ENCODE results near the gene YIPF2.

The YIPF2 gene

GRCh38 chr19:10936661-10937084, 8.2 kb upstream of the YIPF2 start:
- DNase-seq, result no peak

- DNase-seq, result no peak
Observed at GRCh38 chr19:10935371-10936059, 7.1 kb upstream of the YIPF2 start.

GRCh38 chr19:10929402-10929794, 959 bp upstream of the YIPF2 start:
- DNase-seq, result no peak

GRCh38 chr19:10927730-10928562, 493 bp downstream of the YIPF2 start:
- DNase-seq, result no peak

- no peak for DNase-seq
Observed at GRCh38 chr19:10924597-10924996, 3.8 kb downstream of the YIPF2 start.

- DNase-seq, result no peak
Observed at GRCh38 chr19:10923260-10924112, 5.0 kb downstream of the YIPF2 start.

GRCh38 chr19:10922638-10923014, 5.8 kb downstream of the YIPF2 start:
- DNase-seq, result no peak

- DNase-seq, result no peak
Observed at GRCh38 chr19:10921910-10922637, 6.4 kb downstream of the YIPF2 start.

- DNase-seq, result no peak
Observed at GRCh38 chr19:10921199-10921909, 7.1 kb downstream of the YIPF2 start.

- no peak for DNase-seq
Observed at GRCh38 chr19:10920781-10921180, 7.7 kb downstream of the YIPF2 start.

- DNase-seq, result no peak
Observed at GRCh38 chr19:10920288-10920655, 8.2 kb downstream of the YIPF2 start.

GRCh38 chr19:10919352-10920287, 8.8 kb downstream of the YIPF2 start:
- no peak for DNase-seq

- no peak for DNase-seq
Observed at GRCh38 chr19:10918359-10918758, 10.1 kb downstream of the YIPF2 start.

GRCh38 chr19:10916602-10917001, 11.8 kb downstream of the YIPF2 start:
- no peak for DNase-seq

GRCh38 chr19:10915130-10916091, 13.0 kb downstream of the YIPF2 start:
- DNase-seq, result no peak

- no peak for DNase-seq
Observed at GRCh38 chr19:10913716-10914340, 14.6 kb downstream of the YIPF2 start.

GRCh38 chr19:10912619-10913018, 15.8 kb downstream of the YIPF2 start:
- no peak for DNase-seq

GRCh38 chr19:10911579-10912363, 16.7 kb downstream of the YIPF2 start:
- no peak for DNase-seq

Measured in activated gamma-delta T cell (primary cell).